Endothelial cell of hepatic sinusoid (primary cell): ENCODE measurements around the gene TMEM135.
"Not testable (repeated sequence)": the region's sequence is repeated elsewhere in the genome, so short reads cannot be mapped to it uniquely, and the experiment has no call there.

Experiments
- in situ Hi-C: cut with HindIII; loops from 2 replicates; pipeline ENCODE4 v1.10.0; 2017; ENCODE audit warnings: low sequenced_read_pairs

The TMEM135 gene

GRCh38 chr11:87239531-87239930 is 201.8 kb downstream of the TMEM135 start:
- in situ Hi-C loops, result no loop called here

GRCh38 chr11:87251560-87251959 is 213.8 kb downstream of the TMEM135 start:
- in situ Hi-C loops, result no loop called here

GRCh38 chr11:87252869-87253268 is 215.1 kb downstream of the TMEM135 start:
- in situ Hi-C loops, result no loop called here

GRCh38 chr11:87254562-87254961 is 216.8 kb downstream of the TMEM135 start:
- in situ Hi-C loops, result no loop called here

- in situ Hi-C loops, result no loop called here
Observed at GRCh38 chr11:87255589-87255988, 217.9 kb downstream of the TMEM135 start.

GRCh38 chr11:87256694-87257340 is 219.1 kb downstream of the TMEM135 start:
- in situ Hi-C loops, result no loop called here

GRCh38 chr11:87258171-87258833 is 220.6 kb downstream of the TMEM135 start:
- in situ Hi-C loops, result no loop called here

- in situ Hi-C loops, result no loop called here
Observed at GRCh38 chr11:87259736-87260135, 222.0 kb downstream of the TMEM135 start.

- in situ Hi-C loops, result no loop called here
Observed at GRCh38 chr11:87260811-87261210, 223.1 kb downstream of the TMEM135 start.

GRCh38 chr11:87263264-87263838 is 225.6 kb downstream of the TMEM135 start:
- in situ Hi-C loops, result no loop called here

- in situ Hi-C loops, result no loop called here
Observed at GRCh38 chr11:87263979-87264378, 226.2 kb downstream of the TMEM135 start.

GRCh38 chr11:87265132-87265531 is 227.4 kb downstream of the TMEM135 start:
- in situ Hi-C loops, result no loop called here

- in situ Hi-C loops, result no loop called here
Observed at GRCh38 chr11:87265979-87266378, 228.2 kb downstream of the TMEM135 start.

- in situ Hi-C loops, result no loop called here
Observed at GRCh38 chr11:87266751-87267150, 229.0 kb downstream of the TMEM135 start.

- in situ Hi-C loops, result not testable (repeated sequence)
Observed at GRCh38 chr11:87271951-87272350, 234.2 kb downstream of the TMEM135 start.

GRCh38 chr11:87275176-87275575 is 237.4 kb downstream of the TMEM135 start:
- in situ Hi-C loops, result no loop called here

- in situ Hi-C loops, result no loop called here
Observed at GRCh38 chr11:87280143-87280542, 242.4 kb downstream of the TMEM135 start.

GRCh38 chr11:87281496-87281895 is 243.8 kb downstream of the TMEM135 start:
- in situ Hi-C loops, result no loop called here

- in situ Hi-C loops, result no loop called here
Observed at GRCh38 chr11:87284306-87284705, 246.6 kb downstream of the TMEM135 start.

GRCh38 chr11:87285674-87286073 is 247.9 kb downstream of the TMEM135 start:
- in situ Hi-C loops, result not testable (repeated sequence)

- in situ Hi-C loops, result no loop called here
Observed at GRCh38 chr11:87286338-87286737, 248.6 kb downstream of the TMEM135 start.

GRCh38 chr11:87290304-87290922 is 252.7 kb downstream of the TMEM135 start:
- in situ Hi-C loops, result no loop called here
